HEK293 (cell line): ENCODE results near the gene PTTG2.

Source experiments
- CTCF ChIA-PET: fragments of 350-600 bp; formaldehyde crosslinking; extraction: SDS; loops from one replicate; lab custom pipeline; 2021; ENCODE audit warnings: antibody characterized with exemption; lab: Yijun Ruan, JAX
- POLR2A ChIA-PET: fragments of 300-600 bp; formaldehyde crosslinking; extraction: SDS; loops from one replicate; lab custom pipeline; 2020; ENCODE audit warnings: antibody characterized with exemption, inconsistent platforms; lab: Yijun Ruan, JAX
- H3K27ac ChIP-seq: fragments of 200-500 bp; sonication (Bioruptor generic); 2 replicates; pipeline ENCODE4 v1.5.1; 2014; ENCODE audit warnings: low read depth, low read length, control low read depth, inconsistent platforms; ENCODE audit errors: extremely low read depth
- H3K36me3 ChIP-seq, 2 experiments: fragments of 200-500 bp in 1 of 2; sonication (Bioruptor generic) in 1 of 2; 1 replicate in 1 of 2; 2 replicates in 1 of 2; pipeline ENCODE4 v1.5.1; 2014 to 2017; ENCODE audit warnings: inconsistent platforms in 2 of 2, low read length in 2 of 2; ENCODE audit not compliant: control insufficient read depth in 2 of 2, insufficient read depth in 1 of 2
- H3K4me1 ChIP-seq: fragments of 200-500 bp; sonication (Bioruptor generic); 2 replicates; pipeline ENCODE4 v1.5.1; 2014; ENCODE audit warnings: mild to moderate bottlenecking, low read length, inconsistent platforms; ENCODE audit not compliant: control insufficient read depth, insufficient read depth
- H3K4me3 ChIP-seq: 2 replicates; pipeline ENCODE4 v1.5.1; 2011; ENCODE audit warnings: low read depth, mild to moderate bottlenecking, control low read depth, low read length, moderate library complexity
- H3K9me3 ChIP-seq: fragments of 200-500 bp; sonication (Bioruptor generic); 2 replicates; pipeline ENCODE4 v1.5.1; 2014; ENCODE audit warnings: low read depth, low read length, inconsistent platforms; ENCODE audit not compliant: control insufficient read depth, insufficient read depth
- BCL6B ChIP-seq: fragments of 450-650 bp; formaldehyde crosslinking; IDR thresholded peaks from 2 replicates; pipeline ENCODE4 v1.5.1; 2017; ENCODE audit warnings: missing biosample characterization, missing genetic modification characterization
- HIC1 ChIP-seq: fragments of 450-650 bp; formaldehyde crosslinking; IDR thresholded peaks from 2 replicates; pipeline ENCODE4 v1.5.1; 2016; ENCODE audit warnings: missing biosample characterization, missing genetic modification characterization
- PRDM6 ChIP-seq: fragments of 450-650 bp; formaldehyde crosslinking; IDR thresholded peaks from 2 replicates; pipeline ENCODE4 v1.5.1; 2017; ENCODE audit warnings: missing biosample characterization, missing genetic modification characterization
- ZNF132 ChIP-seq: fragments of 450-650 bp; formaldehyde crosslinking; IDR thresholded peaks from 2 replicates; pipeline ENCODE4 v1.5.1; 2017; ENCODE audit warnings: missing biosample characterization, missing genetic modification characterization, borderline replicate concordance
- ZNF175 ChIP-seq: fragments of 450-650 bp; formaldehyde crosslinking; IDR thresholded peaks from 2 replicates; pipeline ENCODE4 v1.5.1; 2016; ENCODE audit warnings: missing biosample characterization, missing genetic modification characterization
- ZNF19 ChIP-seq: fragments of 450-650 bp; formaldehyde crosslinking; IDR thresholded peaks from 2 replicates; pipeline ENCODE4; 2016; ENCODE audit warnings: missing biosample characterization, missing genetic modification characterization, low read depth
- ZNF221 ChIP-seq: fragments of 450-650 bp; formaldehyde crosslinking; IDR thresholded peaks from 2 replicates; pipeline ENCODE4 v1.5.1; 2017; ENCODE audit warnings: missing biosample characterization, missing genetic modification characterization, borderline replicate concordance
- ZNF280D ChIP-seq: fragments of 450-650 bp; formaldehyde crosslinking; IDR thresholded peaks from 2 replicates; pipeline ENCODE4 v1.5.1; 2016; ENCODE audit warnings: missing biosample characterization, missing genetic modification characterization
- ZNF37A ChIP-seq: fragments of 450-650 bp; IDR thresholded peaks from 2 replicates; pipeline ENCODE4 v1.5.1; 2018; ENCODE audit warnings: missing biosample characterization, missing genetic modification characterization
- ZNF394 ChIP-seq: fragments of 450-650 bp; formaldehyde crosslinking; IDR thresholded peaks from 2 replicates; pipeline ENCODE4 v1.5.1; 2016; ENCODE audit warnings: missing biosample characterization, missing genetic modification characterization, mild to moderate bottlenecking, moderate library complexity, borderline replicate concordance
- ZNF416 ChIP-seq: fragments of 450-650 bp; formaldehyde crosslinking; IDR thresholded peaks from 2 replicates; pipeline ENCODE4 v1.5.1; 2016; ENCODE audit warnings: missing biosample characterization, missing genetic modification characterization
- ZNF513 ChIP-seq: fragments of 450-650 bp; IDR thresholded peaks from 2 replicates; pipeline ENCODE4 v1.5.1; 2018; ENCODE audit warnings: missing biosample characterization, missing genetic modification characterization
- ZNF518A ChIP-seq: fragments of 450-650 bp; formaldehyde crosslinking; conservative IDR thresholded peaks from 2 replicates; pipeline ENCODE4 v1.5.1; 2016; ENCODE audit warnings: low read depth, missing biosample characterization, missing genetic modification characterization
- ZNF549 ChIP-seq: fragments of 450-650 bp; IDR thresholded peaks from 2 replicates; pipeline ENCODE4 v1.5.1; 2018; ENCODE audit warnings: missing biosample characterization, missing genetic modification characterization, mild to moderate bottlenecking, inconsistent platforms, moderate library complexity
- ZNF596 ChIP-seq: fragments of 450-650 bp; IDR thresholded peaks from 2 replicates; pipeline ENCODE4 v1.5.0; 2018; ENCODE audit warnings: missing biosample characterization, mild to moderate bottlenecking, missing genetic modification characterization, moderate library complexity
- ZNF791 ChIP-seq: fragments of 450-650 bp; formaldehyde crosslinking; IDR thresholded peaks from 2 replicates; pipeline ENCODE4 v1.5.1; 2016; ENCODE audit warnings: missing biosample characterization, missing genetic modification characterization

The PTTG2 gene

GRCh38 chr4:37966044-37966443 lies 5.8 kb downstream of the PTTG2 start (continued):
- no peak for TF ChIP-seq ZNF513 (tag by site-specific recombination)
- TF ChIP-seq, all 188 proteins: peak for 0

- Histone ChIP-seq H3K4me1 (0 out of 2 replicates have a peak, but pooled peaks cover 3% of the 10 kb centered on the region), H3K9me3 (no peaks in the 10 kb centered on the region), H3K36me3 (no peaks in the 10 kb centered on the region), H3K4me3 (no peak overlapping the region), H3K27ac (no peak overlapping the region)
- TF ChIP-seq BCL6B (0 out of 2 replicates have a peak, but pooled peaks have one; percentile 14), PRDM6 (tag by site-specific recombination) (peak; percentile 72), ZNF280D (tag by site-specific recombination) (no peak), ZNF549 (tag by site-specific recombination) (no peak), ZNF19 (no peak)
- POLR2A ChIA-PET, result no interaction called here
- CTCF ChIA-PET, result interaction anchor here (0.5 kb wide), 1 partner anchor 1084 kb away, joined by 7 read pairs; no protein-coding TSS in a partner anchor
Observed at GRCh38 chr4:37967736-37968135, 7.5 kb downstream of the PTTG2 start.

GRCh38 chr4:37968747-37969146 lies 8.5 kb downstream of the PTTG2 start:
- Histone ChIP-seq H3K27ac (no peak overlapping the region), H3K9me3 (no peaks in the 10 kb centered on the region), H3K4me3 (no peak overlapping the region), H3K36me3 (no peaks in the 10 kb centered on the region), H3K4me1 (0 out of 2 replicates have a peak, but pooled peaks cover 3% of the 10 kb centered on the region)
- CTCF ChIA-PET, result interaction anchor here (0.6 kb wide), 1 partner anchor 201 kb away, joined by 3 read pairs; no protein-coding TSS in a partner anchor
- POLR2A ChIA-PET, result no interaction called here
- TF ChIP-seq ZNF37A (tag by site-specific recombination) (no peak), ZNF596 (tag by site-specific recombination) (no peak), ZNF791 (tag by site-specific recombination) (no peak), ZNF175 (tag by site-specific recombination) (no peak), HIC1 (tag by site-specific recombination) (no peak), ZNF416 (tag by site-specific recombination) (no peak), ZNF518A (tag by site-specific recombination) (no peak), ZNF221 (tag by site-specific recombination) (no peak), ZNF394 (tag by site-specific recombination) (no peak), ZNF132 (no peak)
